Muscle of arm (tissue), 12 donors: ENCODE results near the gene VTCN1. TPM values are rescaled to one million over a fixed set of nuclear protein-coding genes. Genes with fewer than 3 reads are reported as not detected.

Experiments
- DNase-seq: peaks from one replicate; pipeline ENCODE4 v3.0.0-alpha.2; 2013
- polyA plus RNA-seq, 12 donors: library from polyadenylated mRNA; unstranded; fragments of 120-200 nt; gene quantifications; one replicate each; pipeline ENCODE4 v1.2.1, GENCODE V29; 2013; ENCODE audit not compliant: insufficient read length in 12 of 12

Gene VTCN1
- polyA plus RNA-seq, 12 donors = 0.11 to 1.9 (median 0.23) TPM; not detected in 3

GRCh38 chr1:117210386-117210785 is 341 bp downstream of the VTCN1 start:
- no peak for DNase-seq

GRCh38 chr1:117209094-117209493 is 1.6 kb downstream of the VTCN1 start:
- no peak for DNase-seq

GRCh38 chr1:117208580-117208979 is 2.1 kb downstream of the VTCN1 start:
- DNase-seq = no peak

- no peak for DNase-seq
These were observed 5.4 kb downstream of the VTCN1 start for GRCh38 chr1:117205368-117205767.

- DNase-seq = no peak
These were observed 8.9 kb downstream of the VTCN1 start for GRCh38 chr1:117201808-117202207.

- no peak for DNase-seq
These were observed 12.6 kb downstream of the VTCN1 start for GRCh38 chr1:117198097-117198496.

GRCh38 chr1:117189726-117190125 is 21.0 kb downstream of the VTCN1 start:
- no peak for DNase-seq

GRCh38 chr1:117188816-117189437 is 21.8 kb downstream of the VTCN1 start:
- no peak for DNase-seq

- no peak for DNase-seq
These were observed 22.4 kb downstream of the VTCN1 start for GRCh38 chr1:117188170-117188815.

- no peak for DNase-seq
These were observed 27.6 kb downstream of the VTCN1 start for GRCh38 chr1:117183112-117183511.

GRCh38 chr1:117182319-117182718 is 28.4 kb downstream of the VTCN1 start:
- DNase-seq = no peak

GRCh38 chr1:117181630-117182041 is 29.1 kb downstream of the VTCN1 start:
- no peak for DNase-seq

- DNase-seq = no peak
These were observed 30.4 kb downstream of the VTCN1 start for GRCh38 chr1:117180147-117180967.

- no peak for DNase-seq
These were observed 31.3 kb downstream of the VTCN1 start for GRCh38 chr1:117179471-117179870.

- DNase-seq = no peak
These were observed 32.0 kb downstream of the VTCN1 start for GRCh38 chr1:117178756-117179155.

- no peak for DNase-seq
These were observed 33.4 kb downstream of the VTCN1 start for GRCh38 chr1:117177376-117177775.

- no peak for DNase-seq
These were observed 34.1 kb downstream of the VTCN1 start for GRCh38 chr1:117176579-117176978.

GRCh38 chr1:117174851-117175250 is 35.9 kb downstream of the VTCN1 start:
- DNase-seq = no peak

- no peak for DNase-seq
These were observed 37.0 kb downstream of the VTCN1 start for GRCh38 chr1:117173691-117174090.

GRCh38 chr1:117173006-117173405 is 37.7 kb downstream of the VTCN1 start:
- DNase-seq = no peak

GRCh38 chr1:117171900-117172511 is 38.7 kb downstream of the VTCN1 start:
- DNase-seq = no peak

GRCh38 chr1:117169871-117170596 is 40.7 kb downstream of the VTCN1 start:
- DNase-seq = no peak
